Stimulated activated effector memory CD8-positive, alpha-beta T cell treated with anti-CD3 and anti-CD28 coated beads, Interleukin-12 subunit alpha, Interleukin-12 subunit beta, amount 100 ng/mL, for 72 hours (primary cell): ENCODE data around the gene HYCC1.
A peak's percentile ranks its signal among the peaks of the same experiment; 100 is the strongest.

Experiments used
- ATAC-seq: fragments of 150-1000 bp; cut with Tn5 transposase; 2 replicates; pipeline ENCODE4 v1.10.0; 2021
- DNase-seq, 2 donors: peaks; one replicate each; pipeline ENCODE4 v3.0.0; 2021 to 2022; ENCODE audit warnings: low spot score in 2 of 2
- H3K27ac Mint-ChIP-seq: one replicate; pipeline ENCODE4 v1.8.0; 2022; ENCODE audit warnings: mild to moderate bottlenecking, mixed read lengths
- H3K36me3 Mint-ChIP-seq: one replicate; pipeline ENCODE4 v1.8.0; 2022; ENCODE audit warnings: mild to moderate bottlenecking, mixed read lengths
- H3K4me1 Mint-ChIP-seq: one replicate; pipeline ENCODE4 v1.8.0; 2022; ENCODE audit warnings: mixed read lengths
- H3K4me3 Mint-ChIP-seq: one replicate; pipeline ENCODE4 v1.8.0; 2022; ENCODE audit warnings: mild to moderate bottlenecking, mixed read lengths
- H3K9me3 Mint-ChIP-seq: one replicate; pipeline ENCODE4 v1.8.0; 2022; ENCODE audit warnings: mixed read lengths

HYCC1 gene

DNA sequence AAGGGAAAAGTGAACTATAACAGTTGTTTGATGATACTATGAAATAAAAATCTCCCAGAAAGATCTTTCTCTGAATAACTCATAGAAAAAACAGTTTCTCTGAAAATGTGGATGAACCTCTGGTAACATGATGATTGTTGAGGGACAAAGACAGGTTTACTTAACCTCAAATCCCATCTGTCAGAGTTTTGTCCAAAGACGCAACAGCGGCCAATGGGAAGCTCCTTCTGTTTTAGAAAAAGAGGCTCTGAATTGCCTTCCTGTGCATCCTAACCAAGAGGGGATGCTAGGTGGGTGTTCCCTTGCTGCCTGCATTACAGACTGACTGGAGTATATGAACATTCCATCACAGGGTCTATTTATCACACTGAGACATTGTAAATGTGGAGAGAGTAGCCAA is 8.9 kb upstream of the HYCC1 start:
- Mint-ChIP-seq H3K27ac (no peak overlapping the region), H3K4me1 (peaks cover 24% of the 10 kb centered on the region), H3K9me3 (no peaks in the 10 kb centered on the region), H3K36me3 (no peaks in the 10 kb centered on the region), H3K4me3 (no peak overlapping the region)
- ATAC-seq = no peak
- DNase-seq = no peak

DNA sequence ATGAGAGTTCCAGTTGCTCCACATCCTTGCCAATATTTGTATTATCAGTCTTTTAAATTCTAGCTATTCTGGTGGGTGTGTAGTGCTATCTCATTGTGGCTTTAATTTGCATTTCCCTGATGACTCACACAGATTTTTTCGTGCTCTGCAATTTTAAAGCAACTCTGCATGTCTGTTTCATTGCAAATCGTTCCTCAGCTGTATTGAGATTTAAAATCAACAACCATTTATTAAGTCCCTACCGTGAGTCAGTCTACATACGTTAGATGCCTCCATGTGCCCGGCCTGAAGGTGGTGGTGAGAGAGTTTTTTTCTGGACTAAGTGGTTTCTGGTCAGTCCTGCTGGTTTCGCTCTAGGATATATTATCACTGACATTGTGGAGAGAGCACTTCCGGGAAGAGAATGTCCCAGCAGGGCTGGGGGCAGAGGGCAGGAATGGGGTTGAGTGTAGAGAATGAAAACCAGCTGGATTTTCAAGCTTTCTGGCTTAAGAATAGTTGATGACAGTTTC is 8.4 kb upstream of the HYCC1 start:
- no peak overlapping the region for H3K27ac Mint-ChIP-seq
- no peaks in the 10 kb centered on the region for H3K9me3 Mint-ChIP-seq

DNA sequence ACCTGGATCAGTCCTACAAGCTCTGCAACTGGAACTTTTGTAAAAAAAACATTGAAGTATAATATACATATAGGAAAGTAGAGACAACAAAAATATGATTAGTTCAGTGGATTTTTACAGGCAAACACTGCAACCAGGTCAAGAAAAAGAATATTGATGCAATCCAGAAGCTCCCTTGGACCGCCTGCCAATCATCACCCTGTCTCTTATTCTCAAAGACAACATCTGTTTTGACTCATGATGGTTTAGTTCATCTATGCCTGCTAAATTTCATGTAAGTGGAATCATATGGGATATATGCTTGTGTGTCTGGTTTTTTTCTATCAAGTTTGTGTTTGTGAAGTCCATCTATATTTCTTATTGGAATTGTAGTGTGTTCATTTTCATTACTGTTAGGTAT is 7.7 kb upstream of the HYCC1 start:
- peak overlapping the region; percentile 29 for H3K27ac Mint-ChIP-seq
- no peaks in the 10 kb centered on the region for H3K9me3 Mint-ChIP-seq
- ATAC-seq = no peak
- H3K36me3 Mint-ChIP-seq = no peaks in the 10 kb centered on the region
- no peak overlapping the region for H3K4me3 Mint-ChIP-seq
- peaks cover 33% of the 10 kb centered on the region for H3K4me1 Mint-ChIP-seq
- DNase-seq = no peak

More for the DNA sequence above, 8.4 kb upstream of the HYCC1 start:
- H3K4me1 Mint-ChIP-seq = peaks cover 26% of the 10 kb centered on the region
- ATAC-seq (no peak), DNase-seq (no peak)
- no peak overlapping the region for H3K4me3 Mint-ChIP-seq
- no peaks in the 10 kb centered on the region for H3K36me3 Mint-ChIP-seq

DNA sequence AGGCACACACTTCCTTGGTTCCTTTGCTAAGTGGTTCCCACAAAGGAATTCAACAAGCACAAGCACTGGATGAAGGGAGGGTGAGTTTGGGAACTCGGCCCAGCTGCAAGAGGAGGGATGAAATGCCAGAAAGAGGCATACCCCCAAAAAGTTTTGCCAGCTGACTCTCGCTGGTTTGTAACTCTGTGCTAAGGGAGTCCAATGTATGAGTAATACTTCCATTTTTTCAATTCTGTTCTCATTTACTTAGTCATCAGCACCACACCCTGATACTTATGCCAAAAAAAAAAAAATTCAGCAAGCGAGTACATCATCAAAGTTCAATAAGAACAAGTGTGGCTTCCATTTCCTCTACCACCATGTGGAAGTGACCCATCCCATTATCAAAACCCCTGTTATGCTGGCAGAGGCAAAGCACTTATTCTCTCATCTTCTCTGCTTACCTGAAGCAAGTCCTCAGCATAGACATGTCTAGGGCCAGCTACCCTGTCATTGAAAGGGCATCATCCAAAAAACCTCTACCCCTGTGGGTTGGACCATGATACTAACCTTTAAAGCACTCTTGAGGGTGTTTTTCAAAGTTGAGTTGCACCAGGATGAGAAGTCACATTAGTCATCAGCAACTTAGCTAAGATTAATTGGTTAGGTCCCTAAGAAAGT is 6.9 kb upstream of the HYCC1 start:
- no peaks in the 10 kb centered on the region for H3K9me3 Mint-ChIP-seq
- peak overlapping the region; percentile 29 for H3K27ac Mint-ChIP-seq
- peaks cover 38% of the 10 kb centered on the region for H3K4me1 Mint-ChIP-seq
- DNase-seq = peak in 1 of 2 donors; percentile 59
- no peaks in the 10 kb centered on the region for H3K36me3 Mint-ChIP-seq
- H3K4me3 Mint-ChIP-seq = peak overlapping the region; percentile 10
- ATAC-seq = peak; percentile 96

DNA sequence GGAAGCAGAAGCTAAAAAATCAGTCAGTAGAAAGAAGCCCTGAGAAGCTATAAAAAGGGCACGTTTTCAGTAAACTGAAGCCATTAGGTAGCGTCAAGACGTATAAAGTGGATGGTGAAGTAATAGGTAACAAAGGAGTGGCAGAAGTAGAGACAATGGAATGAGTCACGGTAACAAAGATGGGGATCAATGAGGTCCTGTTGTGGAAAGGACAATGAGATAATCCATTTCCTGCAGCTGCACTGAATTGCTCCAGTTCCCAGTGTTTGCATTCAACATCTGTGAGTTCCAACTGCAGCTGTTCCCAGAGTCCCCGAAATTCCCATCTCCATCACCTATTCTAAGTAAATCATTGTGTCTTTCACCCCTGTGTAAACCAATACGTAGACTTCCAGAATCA is 4.8 kb upstream of the HYCC1 start:
- ATAC-seq (no peak), DNase-seq (no peak)
- Mint-ChIP-seq H3K36me3 (peaks cover 5% of the 10 kb centered on the region), H3K9me3 (no peaks in the 10 kb centered on the region), H3K27ac (no peak overlapping the region), H3K4me3 (no peak overlapping the region), H3K4me1 (peaks cover 46% of the 10 kb centered on the region)

GRCh38 chr7:23017309-23017708 is 3.4 kb upstream of the HYCC1 start:
- H3K9me3 Mint-ChIP-seq = no peaks in the 10 kb centered on the region
- DNase-seq (no peak), ATAC-seq (no peak)
- H3K36me3 Mint-ChIP-seq = peaks cover 6% of the 10 kb centered on the region
- no peak overlapping the region for H3K27ac Mint-ChIP-seq
- peaks cover 43% of the 10 kb centered on the region for H3K4me1 Mint-ChIP-seq
- no peak overlapping the region for H3K4me3 Mint-ChIP-seq

DNA sequence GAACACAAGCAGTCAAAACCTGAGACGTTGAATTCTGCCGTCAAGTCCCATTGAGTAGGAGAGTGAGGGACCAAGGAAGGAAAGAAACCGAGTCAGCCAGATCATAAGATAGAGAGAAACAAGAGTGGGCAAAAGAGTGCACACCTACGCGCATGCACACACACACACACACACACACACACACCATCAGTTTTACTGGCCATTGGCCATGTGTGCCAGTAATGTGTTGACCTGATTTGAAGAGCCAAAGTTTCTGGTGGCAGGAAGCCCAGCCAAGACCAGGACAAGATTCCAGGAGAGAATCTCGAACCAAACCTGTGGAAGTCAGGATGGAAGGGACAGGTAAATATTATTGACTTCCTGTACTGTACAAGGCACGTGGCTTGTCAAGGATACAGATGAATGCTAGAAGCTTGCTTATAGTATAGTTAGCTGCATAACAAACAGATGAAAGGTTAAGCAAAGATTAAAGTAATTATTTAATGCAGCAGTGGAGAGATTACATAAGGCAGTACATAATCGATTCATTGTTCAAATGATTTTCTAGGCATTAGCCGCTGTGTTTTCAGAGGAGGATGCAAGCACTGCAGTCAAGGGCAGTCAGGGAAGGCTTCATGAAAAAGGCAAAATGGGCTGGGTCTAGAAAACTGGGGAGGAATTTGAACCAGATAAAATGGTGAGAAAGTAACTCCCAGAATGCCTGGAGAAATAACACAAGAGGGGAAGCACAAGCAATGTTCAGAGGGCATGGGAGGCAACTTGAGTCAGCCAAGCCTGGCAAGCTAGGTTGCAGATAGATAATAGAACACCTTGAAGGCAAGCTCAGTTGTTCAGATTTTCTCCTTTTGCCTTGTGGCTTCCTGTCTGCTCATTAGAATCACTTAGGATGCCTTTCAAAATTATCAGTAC is 2.7 kb upstream of the HYCC1 start:
- Mint-ChIP-seq H3K36me3 (peaks cover 6% of the 10 kb centered on the region), H3K4me1 (peaks cover 36% of the 10 kb centered on the region), H3K27ac (no peak overlapping the region)

GRCh38 chr7:23014681-23015080 is 751 bp upstream of the HYCC1 start:
- Mint-ChIP-seq H3K9me3 (no peaks in the 10 kb centered on the region), H3K27ac (no peak overlapping the region), H3K4me1 (peaks cover 22% of the 10 kb centered on the region), H3K36me3 (peaks cover 6% of the 10 kb centered on the region), H3K4me3 (no peak overlapping the region)
- DNase-seq (no peak), ATAC-seq (no peak)

More for the DNA sequence above, 2.7 kb upstream of the HYCC1 start:
- H3K9me3 Mint-ChIP-seq = no peaks in the 10 kb centered on the region
- DNase-seq (no peak), ATAC-seq (no peak)
- H3K4me3 Mint-ChIP-seq = no peak overlapping the region

DNA sequence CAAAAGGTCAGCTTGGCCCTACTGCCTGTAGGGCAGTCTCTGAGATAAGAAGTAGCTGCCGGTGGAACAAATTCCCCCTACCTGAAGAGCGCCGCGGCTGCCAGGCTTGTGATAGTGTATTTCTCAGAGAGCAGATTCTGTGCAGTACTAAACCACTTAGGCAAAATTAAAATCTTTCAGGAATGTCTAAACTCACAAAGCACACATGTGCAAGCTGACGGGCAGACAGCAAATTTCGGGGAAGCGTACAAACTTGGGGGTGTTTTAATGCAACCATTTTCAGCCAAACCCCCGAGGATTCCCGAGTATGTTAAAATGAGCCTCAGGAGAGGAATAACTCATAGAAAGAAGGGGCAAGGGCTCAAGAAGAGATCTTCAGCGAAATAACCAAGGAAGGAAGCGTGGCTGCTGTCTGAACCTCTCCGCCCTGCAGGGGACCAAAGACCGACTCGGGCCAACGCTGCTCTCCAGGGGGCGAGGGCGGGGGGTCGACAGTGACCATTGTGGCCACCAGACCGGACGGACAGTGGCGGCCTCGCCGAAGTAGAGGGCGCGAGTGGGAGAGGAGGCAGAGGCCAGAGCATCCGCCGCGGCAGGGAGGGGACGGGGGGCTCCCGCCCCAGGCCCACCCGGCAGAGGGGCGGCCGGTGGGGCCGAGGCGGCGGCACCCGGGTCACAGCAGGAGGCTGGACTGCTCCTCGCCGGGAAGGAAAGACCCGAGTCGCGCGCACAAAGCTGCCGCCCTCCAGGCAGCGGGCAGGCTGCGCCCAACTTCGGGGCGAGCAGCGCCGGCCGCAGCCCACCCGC is 819 bp downstream of the HYCC1 start:
- no peak for DNase-seq
- no peak overlapping the region for H3K27ac Mint-ChIP-seq
- H3K4me3 Mint-ChIP-seq = no peak overlapping the region
- peak; percentile 2 for ATAC-seq
- H3K9me3 Mint-ChIP-seq = no peaks in the 10 kb centered on the region
- peaks cover 22% of the 10 kb centered on the region for H3K4me1 Mint-ChIP-seq
- peaks cover 6% of the 10 kb centered on the region for H3K36me3 Mint-ChIP-seq

DNA sequence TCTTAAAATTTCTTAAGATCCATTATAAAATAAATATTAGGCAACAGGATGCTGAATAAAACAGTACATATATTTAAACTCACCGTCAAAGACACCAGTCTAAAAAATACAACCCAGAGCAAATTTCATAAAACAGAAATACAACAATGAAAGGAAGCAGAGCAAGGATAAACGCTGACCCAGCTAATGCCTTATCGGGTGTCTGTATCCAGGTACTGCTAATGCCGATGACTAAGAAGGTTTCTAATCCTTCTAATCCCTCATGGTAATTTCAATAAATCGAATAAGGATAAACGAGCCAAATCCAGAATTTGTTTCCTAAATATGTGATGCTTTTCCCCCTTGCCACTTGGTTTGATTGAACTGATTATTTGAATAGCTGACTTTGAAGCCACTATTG is 1.7 kb downstream of the HYCC1 start:
- peaks cover 19% of the 10 kb centered on the region for H3K4me1 Mint-ChIP-seq
- no peak overlapping the region for H3K27ac Mint-ChIP-seq
- H3K4me3 Mint-ChIP-seq = no peak overlapping the region
- peaks cover 6% of the 10 kb centered on the region for H3K36me3 Mint-ChIP-seq
- DNase-seq (no peak), ATAC-seq (no peak)
- no peaks in the 10 kb centered on the region for H3K9me3 Mint-ChIP-seq

GRCh38 chr7:23011222-23011924 is 2.6 kb downstream of the HYCC1 start:
- H3K36me3 Mint-ChIP-seq = peaks cover 6% of the 10 kb centered on the region
- H3K4me1 Mint-ChIP-seq = peaks cover 11% of the 10 kb centered on the region

GRCh38 chr7:23009303-23009702 is 4.6 kb downstream of the HYCC1 start:
- ATAC-seq = no peak
- Mint-ChIP-seq H3K27ac (no peak overlapping the region), H3K4me3 (no peak overlapping the region), H3K36me3 (peaks cover 6% of the 10 kb centered on the region), H3K9me3 (no peaks in the 10 kb centered on the region), H3K4me1 (peaks cover 6% of the 10 kb centered on the region)
- no peak for DNase-seq

More at GRCh38 chr7:23011222-23011924, 2.6 kb downstream of the HYCC1 start:
- H3K9me3 Mint-ChIP-seq = no peaks in the 10 kb centered on the region
- no peak for DNase-seq
- no peak overlapping the region for H3K27ac Mint-ChIP-seq
- H3K4me3 Mint-ChIP-seq = no peak overlapping the region
- ATAC-seq = no peak

DNA sequence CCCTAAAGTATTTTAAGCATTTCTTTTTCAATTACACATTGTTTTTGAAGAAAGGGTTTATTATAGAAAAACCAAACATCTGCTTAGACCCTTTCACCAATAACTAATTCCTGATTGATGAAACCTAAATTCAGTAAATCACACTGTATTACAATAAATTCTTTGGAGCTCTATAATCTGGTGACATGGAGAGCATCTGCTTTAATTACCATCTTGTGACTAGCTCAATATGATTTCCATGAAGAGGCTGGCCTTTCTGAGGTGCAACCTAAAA is 9.7 kb downstream of the HYCC1 start:
- Mint-ChIP-seq H3K27ac (no peak overlapping the region), H3K4me3 (no peak overlapping the region), H3K36me3 (no peaks in the 10 kb centered on the region), H3K9me3 (no peaks in the 10 kb centered on the region), H3K4me1 (peaks cover 14% of the 10 kb centered on the region)
- ATAC-seq = no peak
- DNase-seq = no peak

GRCh38 chr7:23003505-23004246 is 10.3 kb downstream of the HYCC1 start:
- Mint-ChIP-seq H3K36me3 (no peaks in the 10 kb centered on the region), H3K9me3 (no peaks in the 10 kb centered on the region), H3K4me1 (peaks cover 14% of the 10 kb centered on the region), H3K27ac (no peak overlapping the region), H3K4me3 (no peak overlapping the region)
- ATAC-seq (no peak), DNase-seq (no peak)
